ENCODE measurements around the gene SMU1.

DNA sequence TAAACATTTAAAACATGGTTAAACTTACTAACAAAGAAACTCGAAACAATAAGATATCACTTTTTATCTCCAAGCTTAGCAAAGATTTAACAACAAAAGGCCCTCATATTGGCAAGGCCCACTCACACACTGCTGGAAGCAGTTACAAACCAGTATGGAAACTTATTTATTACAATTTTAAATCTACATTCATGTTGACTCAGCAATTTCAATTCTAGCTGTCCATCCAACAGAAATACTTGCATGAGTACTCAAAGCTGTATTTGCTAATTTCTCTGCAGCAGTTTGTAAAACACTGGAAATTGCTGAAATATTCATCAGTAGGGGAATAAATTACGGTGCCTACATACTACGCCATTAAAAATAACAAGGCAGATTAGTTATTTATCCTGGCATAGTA is 54.2 kb downstream of the SMU1 start:
- TF ChIP-seq, protein P1, sequence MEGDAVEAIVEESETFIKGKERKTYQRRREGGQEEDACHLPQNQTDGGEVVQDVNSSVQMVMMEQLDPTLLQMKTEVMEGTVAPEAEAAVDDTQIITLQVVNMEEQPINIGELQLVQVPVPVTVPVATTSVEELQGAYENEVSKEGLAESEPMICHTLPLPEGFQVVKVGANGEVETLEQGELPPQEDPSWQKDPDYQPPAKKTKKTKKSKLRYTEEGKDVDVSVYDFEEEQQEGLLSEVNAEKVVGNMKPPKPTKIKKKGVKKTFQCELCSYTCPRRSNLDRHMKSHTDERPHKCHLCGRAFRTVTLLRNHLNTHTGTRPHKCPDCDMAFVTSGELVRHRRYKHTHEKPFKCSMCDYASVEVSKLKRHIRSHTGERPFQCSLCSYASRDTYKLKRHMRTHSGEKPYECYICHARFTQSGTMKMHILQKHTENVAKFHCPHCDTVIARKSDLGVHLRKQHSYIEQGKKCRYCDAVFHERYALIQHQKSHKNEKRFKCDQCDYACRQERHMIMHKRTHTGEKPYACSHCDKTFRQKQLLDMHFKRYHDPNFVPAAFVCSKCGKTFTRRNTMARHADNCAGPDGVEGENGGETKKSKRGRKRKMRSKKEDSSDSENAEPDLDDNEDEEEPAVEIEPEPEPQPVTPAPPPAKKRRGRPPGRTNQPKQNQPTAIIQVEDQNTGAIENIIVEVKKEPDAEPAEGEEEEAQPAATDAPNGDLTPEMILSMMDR (conservative IDR thresholded peaks at IDR 0.05; ENCODE audit: low read length) = no peak
- TF ChIP-seq EZH2phosphoT487 (IDR thresholded peaks at IDR 0.05; ENCODE audit: borderline replicate concordance) = no peak
